Fibroblast of pulmonary artery (primary cell): Measurements from ENCODE around the gene ZBTB3.

Experiments used
- DNase-seq: peaks from one replicate; pipeline ENCODE4 v3.0.0-alpha.2; 2010; ENCODE audit warnings: low read depth
- H3K4me3 ChIP-seq: replicated peaks from 2 replicates; pipeline ENCODE4 v1.5.1; 2011; ENCODE audit warnings: low read depth, mild to moderate bottlenecking, control low read depth, low read length, moderate library complexity
- TF ChIP-seq, protein P1 (sequence below): IDR thresholded peaks from 2 replicates; pipeline ENCODE4 v1.5.1; 2011; ENCODE audit warnings: mild to moderate bottlenecking, control low read depth, low read length, inconsistent platforms; ENCODE audit errors: missing control alignments

The ZBTB3 gene

DNA sequence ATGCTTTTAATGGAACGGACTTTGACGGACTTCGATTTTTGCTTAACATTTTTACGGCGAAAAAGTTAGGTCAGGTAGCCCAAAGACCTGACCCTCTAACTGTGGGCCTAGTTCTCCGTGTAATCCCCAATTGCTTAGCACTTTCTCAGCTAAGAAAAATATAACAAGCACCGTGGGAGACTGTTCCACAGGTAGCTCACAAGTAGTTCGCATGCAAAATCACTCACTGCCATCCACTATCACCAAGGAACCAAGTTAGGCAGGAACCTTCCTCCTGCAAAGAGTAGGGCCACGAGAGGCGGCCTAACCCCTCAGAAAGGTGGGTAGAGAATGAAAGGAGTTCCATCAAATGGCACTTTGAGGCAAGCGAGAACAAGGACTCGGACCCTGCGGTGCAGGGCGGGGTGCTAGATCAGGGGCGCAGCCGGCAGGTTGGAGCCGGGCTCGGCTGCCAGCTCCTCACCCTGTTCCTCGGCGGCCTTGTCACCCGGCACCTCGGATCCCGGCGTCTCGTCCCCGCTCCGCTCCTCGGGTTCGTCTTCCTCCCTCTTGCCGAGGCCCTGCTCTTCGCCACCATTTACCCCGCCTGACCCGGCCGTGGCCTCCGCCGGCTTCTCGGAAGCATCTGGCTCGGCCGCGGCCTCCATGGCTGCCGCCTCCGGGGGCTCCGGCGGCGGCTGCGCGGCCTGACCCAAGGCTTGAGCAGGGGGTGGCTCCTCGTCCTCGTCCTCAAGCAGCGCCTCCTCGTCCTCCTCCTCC is 27.6 kb downstream of the ZBTB3 start:
- DNase-seq: no peak
- TF ChIP-seq, protein P1, sequence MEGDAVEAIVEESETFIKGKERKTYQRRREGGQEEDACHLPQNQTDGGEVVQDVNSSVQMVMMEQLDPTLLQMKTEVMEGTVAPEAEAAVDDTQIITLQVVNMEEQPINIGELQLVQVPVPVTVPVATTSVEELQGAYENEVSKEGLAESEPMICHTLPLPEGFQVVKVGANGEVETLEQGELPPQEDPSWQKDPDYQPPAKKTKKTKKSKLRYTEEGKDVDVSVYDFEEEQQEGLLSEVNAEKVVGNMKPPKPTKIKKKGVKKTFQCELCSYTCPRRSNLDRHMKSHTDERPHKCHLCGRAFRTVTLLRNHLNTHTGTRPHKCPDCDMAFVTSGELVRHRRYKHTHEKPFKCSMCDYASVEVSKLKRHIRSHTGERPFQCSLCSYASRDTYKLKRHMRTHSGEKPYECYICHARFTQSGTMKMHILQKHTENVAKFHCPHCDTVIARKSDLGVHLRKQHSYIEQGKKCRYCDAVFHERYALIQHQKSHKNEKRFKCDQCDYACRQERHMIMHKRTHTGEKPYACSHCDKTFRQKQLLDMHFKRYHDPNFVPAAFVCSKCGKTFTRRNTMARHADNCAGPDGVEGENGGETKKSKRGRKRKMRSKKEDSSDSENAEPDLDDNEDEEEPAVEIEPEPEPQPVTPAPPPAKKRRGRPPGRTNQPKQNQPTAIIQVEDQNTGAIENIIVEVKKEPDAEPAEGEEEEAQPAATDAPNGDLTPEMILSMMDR: no peak
- peak overlapping the region; percentile 71 for H3K4me3 ChIP-seq

DNA sequence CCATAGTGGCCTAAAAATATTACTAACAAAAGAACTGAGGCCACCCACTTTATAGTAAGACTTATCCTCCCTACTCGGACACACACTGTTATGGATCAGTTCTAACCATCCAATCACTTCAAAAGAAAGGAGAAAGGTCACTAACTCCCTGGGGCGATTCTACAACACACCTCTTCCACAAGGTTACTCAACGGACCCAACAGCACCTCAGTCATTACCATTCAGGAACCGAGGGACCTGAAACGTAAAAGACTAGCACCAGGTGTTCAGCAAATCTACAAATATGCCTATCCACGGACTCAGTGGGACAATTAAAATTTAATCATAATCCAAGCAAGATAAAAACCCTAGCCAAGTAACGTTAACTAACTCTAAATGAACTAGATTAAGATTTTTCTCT is 28.3 kb downstream of the ZBTB3 start:
- DNase-seq: no peak
- TF ChIP-seq, protein P1: no peak
- H3K4me3 ChIP-seq: peak overlapping the region; percentile 71

DNA sequence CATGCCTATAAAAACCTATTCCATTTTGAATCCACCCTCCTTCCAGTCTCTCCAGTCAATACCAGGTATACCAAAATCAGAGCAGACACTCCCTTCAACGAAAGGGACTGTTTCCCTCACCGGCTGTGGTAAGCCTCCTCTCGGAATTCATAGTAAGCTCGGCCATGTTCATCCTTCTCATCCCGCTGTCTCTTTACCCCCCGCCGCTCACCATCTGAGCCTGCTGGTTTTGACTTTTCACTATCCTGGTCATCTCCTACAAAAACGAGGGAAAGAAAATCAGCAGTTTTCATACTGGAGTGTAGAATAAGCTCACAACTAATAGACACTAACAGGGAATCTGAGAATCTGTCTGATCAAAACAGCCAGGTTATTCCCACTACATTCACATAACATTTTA is 29.8 kb downstream of the ZBTB3 start:
- peak overlapping the region; percentile 71 for H3K4me3 ChIP-seq
- TF ChIP-seq, protein P1: no peak
- no peak for DNase-seq

DNA sequence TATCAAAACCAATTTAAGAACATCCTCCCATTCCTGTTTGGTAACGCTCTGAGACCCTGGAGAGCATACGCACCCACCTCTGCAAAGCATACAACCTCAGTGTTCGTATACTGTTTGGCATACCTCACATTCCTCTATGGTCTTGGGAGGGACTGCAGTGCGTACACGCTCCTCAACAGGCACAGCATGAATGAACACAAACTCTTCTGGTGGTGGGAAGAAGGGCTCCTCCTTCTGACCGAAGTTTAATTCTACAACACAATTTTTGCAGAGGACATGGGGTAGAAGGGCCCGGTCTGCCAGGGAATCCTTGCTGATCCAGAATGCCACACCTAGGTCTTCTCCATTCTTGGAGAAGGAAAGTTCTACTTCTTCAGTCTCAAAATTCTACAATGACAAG is 32.0 kb downstream of the ZBTB3 start:
- no peak overlapping the region for H3K4me3 ChIP-seq

DNA sequence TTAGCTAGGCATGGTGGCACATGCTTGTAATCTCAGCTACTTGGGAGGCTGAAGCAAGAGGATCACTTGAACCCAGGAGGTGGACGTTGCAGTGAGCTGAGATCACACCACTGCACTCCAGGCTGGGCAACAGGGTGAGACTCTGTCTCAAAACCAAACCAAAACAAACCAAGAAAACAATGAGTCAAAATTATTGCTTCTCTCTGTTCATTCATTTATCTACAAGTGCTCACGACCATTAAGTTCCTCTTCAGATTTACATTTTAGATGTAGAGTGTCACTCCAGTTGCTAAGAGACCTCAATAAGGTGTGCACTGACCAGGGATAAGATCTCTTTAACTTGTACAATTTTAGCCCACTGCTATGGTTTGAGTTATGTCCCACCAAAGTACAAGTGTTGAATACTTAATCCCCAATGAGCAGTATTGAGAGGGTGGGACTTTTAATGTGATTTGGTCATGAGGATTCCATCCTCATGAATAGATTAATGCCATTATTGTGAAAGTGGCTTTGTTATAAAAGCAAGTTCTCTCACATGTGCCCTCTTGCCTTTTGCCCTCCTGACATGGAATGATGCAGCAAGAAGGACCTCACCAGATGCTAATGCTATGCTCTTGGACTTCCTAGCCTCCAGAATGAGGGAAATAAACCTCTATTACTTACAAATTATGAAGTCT is 34.5 kb downstream of the ZBTB3 start:
- DNase-seq: no peak
- H3K4me3 ChIP-seq: no peak overlapping the region
- TF ChIP-seq, protein P1: no peak

More for the DNA sequence above, 32.0 kb downstream of the ZBTB3 start:
- peak; percentile 48 for DNase-seq
- TF ChIP-seq, protein P1: peak; percentile 12

DNA sequence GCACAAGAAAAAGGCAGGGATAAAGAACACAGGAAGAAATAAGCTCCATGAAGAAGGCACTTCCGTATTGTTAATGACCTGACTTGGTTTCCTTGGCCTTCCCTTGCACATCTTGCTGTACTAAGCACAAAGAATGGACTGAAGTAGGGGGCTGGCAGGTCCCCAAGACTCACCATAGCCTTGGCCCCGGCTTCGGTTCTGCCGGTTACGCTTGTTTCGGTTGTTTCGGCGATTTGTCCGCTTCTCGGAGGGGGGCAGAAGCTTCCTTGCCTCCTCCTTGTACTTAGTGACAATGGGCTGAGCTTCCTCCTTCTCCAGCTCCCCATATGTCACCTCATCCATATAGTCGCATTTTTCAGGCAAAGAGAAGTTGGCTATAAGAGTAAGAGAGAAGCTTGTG is 37.1 kb downstream of the ZBTB3 start:
- DNase-seq: no peak
- TF ChIP-seq, protein P1: no peak
- no peak overlapping the region for H3K4me3 ChIP-seq

DNA sequence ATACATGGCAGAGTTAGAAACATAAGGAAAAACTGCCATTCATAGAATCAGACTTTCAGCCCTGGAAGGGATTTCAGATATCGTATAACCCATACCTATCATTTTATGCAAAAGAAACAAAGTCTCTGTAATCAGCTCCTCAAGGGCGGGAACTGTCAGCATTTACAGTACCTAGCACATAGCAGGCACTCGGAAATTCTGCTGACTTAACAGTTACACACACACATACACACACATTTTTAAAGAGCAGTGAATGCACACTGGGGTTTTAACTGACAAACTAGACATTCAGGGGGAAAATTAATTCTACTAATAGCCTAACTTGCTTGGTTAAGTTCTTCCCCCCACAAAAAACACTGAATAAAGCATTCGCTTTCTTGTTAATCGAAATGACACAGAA is 37.8 kb downstream of the ZBTB3 start:
- H3K4me3 ChIP-seq: no peak overlapping the region
- TF ChIP-seq, protein P1: no peak
- no peak for DNase-seq
